HG03342 (cell line): Measurements from ENCODE around the gene COA1.
"Not testable (repeated sequence)": the region's sequence is repeated elsewhere in the genome, so short reads cannot be mapped to it uniquely, and the experiment has no call there.

Source experiments
- ATAC-seq: cut with Tn5 transposase; IDR thresholded peaks from one replicate; pipeline ENCODE4 v1.9.1; 2021; ENCODE audit warnings: mild to moderate bottlenecking, moderate library complexity; ENCODE audit not compliant: unreplicated experiment

Gene COA1

GRCh38 chr7:43758822-43759683, 29.7 kb upstream of the COA1 start:
- ATAC-seq: peak; percentile 41

DNA sequence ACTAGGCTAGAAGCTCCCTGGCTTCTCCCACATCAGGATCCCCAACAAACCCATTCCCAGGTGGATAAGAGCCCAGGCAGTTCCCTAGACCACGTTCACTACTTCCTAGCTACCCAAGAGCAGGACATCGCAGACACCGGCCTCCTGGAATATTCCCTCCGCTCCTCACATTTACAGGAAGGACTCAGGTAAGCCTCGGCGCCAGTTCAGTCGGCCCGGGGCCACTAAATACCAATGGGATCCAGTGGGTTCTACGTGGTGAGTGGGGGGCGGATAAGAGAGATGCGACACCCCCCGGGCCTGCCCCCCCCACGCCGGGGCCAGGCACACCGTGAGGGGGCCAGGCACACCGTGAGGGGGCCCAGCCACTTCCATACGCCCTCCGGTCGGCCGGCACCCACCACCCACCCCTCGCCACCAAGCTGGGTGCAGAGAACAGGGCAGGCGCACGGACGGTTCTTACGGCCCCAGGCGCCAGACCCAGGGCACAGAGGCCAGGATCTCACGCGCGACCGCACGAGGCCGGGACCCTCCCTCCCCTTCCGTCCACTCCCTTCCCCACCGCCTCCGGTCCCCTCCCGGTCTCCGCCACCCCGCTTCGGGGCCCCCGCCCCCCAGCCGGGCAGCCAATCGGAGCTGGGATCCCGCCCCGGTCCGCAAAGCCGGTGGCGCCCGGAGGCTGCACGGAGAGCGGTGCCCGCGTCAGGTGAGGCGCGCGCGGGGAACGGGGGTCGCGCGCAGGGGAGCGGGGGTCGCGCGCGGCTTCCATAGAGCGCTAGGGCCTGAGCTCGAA, 28.9 kb upstream of the COA1 start, which contains the start of gene BLVRA:
Gene BLVRA (plus strand): TSS at position 652 of the 793 bp plus-strand sequence. CDS start 12,479 bp downstream, outside the sequence.
- peak; percentile 61 for ATAC-seq

DNA sequence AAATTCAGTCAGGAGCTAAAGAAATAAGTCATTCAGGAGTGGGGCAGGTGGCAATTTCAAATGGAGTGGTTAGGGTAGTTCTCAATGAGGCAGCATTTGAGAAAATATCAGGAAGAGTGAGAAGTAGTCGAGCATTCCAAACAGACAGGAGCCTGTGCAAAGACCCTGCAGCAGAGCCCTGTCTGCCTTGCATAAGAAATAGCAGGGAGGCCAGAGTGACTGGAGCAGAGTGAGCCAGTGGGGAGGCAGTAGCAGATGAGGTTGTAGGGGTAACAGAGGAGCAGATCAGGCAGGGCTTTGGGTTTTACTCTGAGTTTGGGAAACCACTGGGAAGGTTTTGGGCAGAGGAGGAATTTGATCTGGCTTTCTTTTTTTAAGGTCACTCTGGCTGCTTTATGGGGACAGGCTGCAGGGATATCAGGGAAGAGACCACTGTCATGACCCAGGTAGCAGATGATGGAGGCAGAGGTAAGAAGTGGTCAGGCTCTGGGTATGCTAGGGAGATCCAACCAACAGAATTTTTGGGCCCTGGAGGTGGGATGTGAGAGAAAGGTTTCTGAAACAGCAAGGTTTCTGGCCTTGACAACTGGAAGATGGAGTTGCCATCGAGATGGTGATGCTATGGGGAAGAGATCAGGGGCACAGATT, 27.9 kb upstream of the COA1 start:
- ATAC-seq: no peak

- ATAC-seq: no peak
These were observed 27.2 kb upstream of the COA1 start for GRCh38 chr7:43756368-43757072.

DNA sequence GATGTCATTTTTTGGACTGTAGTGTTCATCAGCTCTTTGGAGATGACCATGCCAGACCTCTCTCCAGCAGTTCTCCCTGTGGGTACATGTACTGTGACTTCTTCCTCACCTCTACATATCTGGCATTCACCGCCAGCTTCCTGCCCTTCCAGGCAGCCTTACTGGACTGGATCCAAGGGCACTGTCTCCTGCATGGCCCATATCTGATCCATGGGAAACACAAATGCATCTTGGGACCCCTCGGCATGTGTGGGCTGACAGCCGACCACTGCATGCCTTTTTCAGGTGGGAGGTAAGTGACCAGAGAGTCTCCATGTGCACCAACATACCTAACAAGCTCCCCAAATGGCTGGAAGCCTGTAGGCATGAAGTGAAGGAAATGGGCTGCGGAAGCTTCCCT, 25.3 kb upstream of the COA1 start:
- no peak for ATAC-seq

DNA sequence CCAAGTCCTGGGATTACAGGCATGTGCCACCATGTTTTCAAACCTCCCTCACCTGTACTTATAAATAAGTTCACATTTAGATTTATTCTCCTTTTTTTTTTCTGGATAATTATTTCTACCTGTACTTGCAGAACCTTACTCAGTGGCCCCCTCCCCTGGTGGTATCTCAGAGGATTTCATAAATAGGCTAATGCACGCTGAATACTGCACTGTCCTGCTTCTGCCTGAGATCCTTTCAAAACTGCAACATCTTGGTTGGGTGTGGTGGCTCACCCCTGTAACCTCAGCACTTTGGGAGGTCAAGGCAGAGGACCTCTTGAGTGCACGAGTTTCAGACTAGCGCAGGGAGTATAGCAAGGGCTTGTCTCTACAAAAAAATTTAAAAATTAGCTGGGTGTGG, 24.5 kb upstream of the COA1 start:
- ATAC-seq: no peak

DNA sequence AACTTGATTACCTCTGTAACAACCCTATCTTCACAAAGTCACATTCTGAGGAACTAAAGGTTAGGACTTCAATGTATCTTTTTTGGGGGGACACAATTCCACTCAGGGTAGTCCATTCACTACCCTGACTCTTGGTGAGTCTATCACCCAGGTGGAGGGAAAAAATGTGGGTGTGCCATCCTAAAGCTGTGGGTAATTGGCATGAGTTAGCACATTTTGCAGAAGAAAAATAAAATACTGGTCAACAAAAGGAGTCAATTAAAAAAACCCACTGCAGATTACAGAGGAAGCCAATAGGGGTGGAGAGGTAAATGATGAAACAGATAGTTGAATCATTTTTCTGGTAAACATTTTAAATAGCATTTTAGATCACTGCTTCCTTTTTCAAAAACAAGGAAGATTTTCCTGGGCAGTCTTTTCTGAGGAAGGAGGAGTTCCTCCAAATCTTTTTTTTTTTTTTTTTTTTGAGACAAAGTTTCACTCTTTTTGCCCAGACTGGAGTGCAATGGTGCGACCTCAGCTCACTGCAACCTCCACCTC, 24.0 kb upstream of the COA1 start:
- ATAC-seq: no peak

GRCh38 chr7:43752411-43752810, 23.1 kb upstream of the COA1 start:
- no peak for ATAC-seq

DNA sequence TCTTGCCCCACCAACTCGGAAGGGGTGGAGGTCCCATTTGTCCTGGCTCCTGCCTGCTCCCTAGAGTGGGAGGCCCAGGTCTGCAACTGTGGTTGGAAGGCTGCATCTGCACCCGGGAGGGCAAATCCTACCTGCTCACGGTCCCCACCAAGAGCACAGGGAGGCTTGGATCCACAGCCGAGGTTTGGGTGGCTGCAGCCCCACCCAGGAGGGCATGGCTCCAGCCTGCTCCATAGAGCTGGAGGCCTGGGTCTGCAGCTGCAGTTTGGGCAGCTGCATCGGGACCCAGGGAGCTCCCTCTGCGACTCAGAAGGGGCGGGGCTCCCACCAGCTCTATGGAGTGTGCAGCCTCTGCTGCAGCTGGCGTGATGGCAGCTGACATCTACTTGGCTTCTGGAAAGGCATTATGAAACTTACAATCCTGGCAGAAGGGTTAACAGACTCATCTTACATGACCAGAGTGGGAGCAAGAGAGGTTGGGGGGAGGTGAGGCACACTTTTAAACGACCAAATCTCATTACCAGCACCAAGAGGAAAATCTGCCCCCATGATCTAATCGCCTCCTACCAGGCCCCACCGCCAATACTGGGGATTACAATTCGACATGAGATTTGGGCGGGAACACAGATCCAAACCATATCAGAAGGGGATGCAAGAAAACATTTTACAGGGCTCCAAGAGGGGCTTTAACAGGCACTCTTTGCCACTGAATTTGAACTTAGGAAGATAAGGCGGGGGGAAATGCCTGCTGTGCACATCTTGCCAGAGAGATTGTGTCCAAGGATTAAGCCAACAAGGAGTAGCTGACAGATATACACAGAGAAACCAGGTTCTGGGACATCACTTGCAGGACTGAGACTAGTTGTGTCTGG, 20.9 kb upstream of the COA1 start:
- no peak for ATAC-seq

DNA sequence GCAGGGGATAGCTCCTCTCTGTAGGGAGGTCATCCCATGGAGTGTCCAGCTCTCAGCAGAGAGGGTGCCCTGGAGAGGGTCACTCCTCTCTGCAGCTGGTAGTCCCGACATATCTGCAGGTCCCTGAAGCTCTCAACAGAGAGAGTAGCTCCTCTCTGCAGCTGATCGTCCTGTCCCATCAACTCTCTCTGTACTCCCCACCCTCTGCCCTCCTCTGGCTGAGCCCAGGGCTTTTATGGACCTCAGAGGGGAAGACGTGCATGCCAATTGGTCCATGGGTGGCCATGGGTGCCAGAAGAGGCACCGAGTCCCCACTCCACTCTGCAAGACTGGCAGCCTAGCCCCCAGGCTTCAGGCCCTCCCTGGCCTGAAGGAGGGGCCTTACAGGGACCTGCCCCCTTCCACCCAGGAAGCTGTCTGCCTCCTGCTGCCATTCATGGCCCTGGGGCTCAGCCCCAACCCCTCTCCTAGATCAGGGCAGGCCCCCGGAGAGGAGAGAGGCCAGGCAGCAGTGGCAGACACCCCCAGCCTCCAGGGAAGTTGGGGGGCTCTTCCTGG, 20.1 kb upstream of the COA1 start:
- ATAC-seq: no peak

DNA sequence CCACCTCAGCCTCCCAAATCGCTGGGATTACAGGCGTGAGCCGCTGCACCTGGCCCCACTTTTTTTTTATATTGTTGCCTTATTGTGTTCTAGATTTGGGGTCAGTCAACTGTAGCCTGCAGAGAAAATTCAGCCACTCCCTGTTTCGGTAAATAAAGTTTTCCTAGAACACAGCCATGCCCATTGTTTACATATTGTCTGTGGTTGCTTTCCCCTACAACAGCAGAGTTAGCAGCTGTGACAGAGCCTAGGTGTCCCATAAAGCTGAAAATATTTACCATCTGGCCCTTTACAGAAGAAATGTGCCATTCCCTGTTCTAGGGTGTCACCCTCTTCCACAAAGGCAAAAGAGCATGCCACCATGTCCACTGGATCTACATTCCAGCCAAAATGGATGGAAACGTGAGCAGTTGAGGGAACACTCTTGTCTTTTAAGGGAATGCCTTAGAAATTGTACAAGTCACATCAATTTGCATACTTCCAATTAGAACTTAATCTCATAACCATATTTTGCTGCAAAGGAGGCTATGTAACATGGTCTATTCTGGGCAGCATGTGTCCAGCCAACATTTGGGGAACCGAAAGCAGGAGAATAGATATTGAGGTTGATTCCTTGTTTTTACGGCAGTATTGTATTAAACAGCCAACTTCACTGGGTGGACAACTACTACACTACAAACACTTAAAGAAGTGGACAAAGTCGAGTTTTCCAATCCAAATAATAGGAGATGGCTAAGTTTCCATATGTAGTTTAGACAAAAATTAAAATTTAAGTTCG, 18.2 kb upstream of the COA1 start:
- no peak for ATAC-seq

DNA sequence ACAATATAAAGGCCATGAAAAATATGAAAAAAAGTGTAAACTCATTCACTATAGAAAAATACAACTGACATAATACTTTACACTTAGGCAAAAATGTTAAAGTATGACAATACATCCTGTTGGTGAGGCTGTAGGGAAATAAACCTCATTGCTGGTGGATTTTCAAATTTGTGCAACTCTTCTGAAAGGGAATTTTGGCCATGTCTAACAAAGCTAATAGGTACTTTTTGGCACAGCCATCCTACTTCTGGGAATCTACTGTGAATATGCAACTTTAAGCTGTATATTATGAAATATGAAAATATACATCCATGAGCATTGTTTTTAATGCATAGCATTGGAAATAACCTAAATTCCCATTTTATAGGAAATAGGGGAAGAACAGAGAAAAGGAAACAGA, 13.4 kb upstream of the COA1 start:
- no peak for ATAC-seq

GRCh38 chr7:43737467-43738127, 8.3 kb upstream of the COA1 start:
- no peak for ATAC-seq

GRCh38 chr7:43735802-43736603, 6.7 kb upstream of the COA1 start:
- peak; percentile 65 for ATAC-seq

- peak; percentile 27 for ATAC-seq
These were observed 6.1 kb upstream of the COA1 start for GRCh38 chr7:43735403-43735801.

GRCh38 chr7:43734575-43735332, 5.4 kb upstream of the COA1 start:
- not testable (repeated sequence) for ATAC-seq
